Body of pancreas (tissue), 4 donors: Measurements from ENCODE around the gene SEC14L1. TPM values are rescaled to one million over a fixed set of nuclear protein-coding genes. Genes with fewer than 3 reads are reported as not detected.

Experiments used
- ATAC-seq: fragments of 150-250 bp; one replicate; pipeline ENCODE4 v1.9.1; 2016
- DNase-seq, 4 donors: peaks; one replicate each; pipeline ENCODE4 v3.0.0-alpha.2; 2019
- H3K27ac ChIP-seq, 4 donors: fragments of 200-600 bp; sonication (generic); 1 replicate in 3 of 4; 2 replicates in 1 of 4; pipeline versions ENCODE4 v1.5.1 to v1.6.1; 2016 to 2019; ENCODE audit warnings: mild to moderate bottlenecking in 1 of 4, mixed read lengths in 1 of 4, moderate library complexity in 1 of 4
- H3K27me3 ChIP-seq, 2 donors: fragments of 200-600 bp; sonication (generic); one replicate each; pipeline ENCODE4 v1.6.0; 2016; ENCODE audit warnings: mild to moderate bottlenecking in 1 of 2
- H3K36me3 ChIP-seq, 2 donors: fragments of 200-600 bp; sonication (generic); replicated peaks in 1 of 2; 2 replicates each; pipeline ENCODE4 v1.5.1; 2016; ENCODE audit warnings: low read depth in 2 of 2; ENCODE audit not compliant: insufficient read depth in 1 of 2
- H3K4me1 ChIP-seq: fragments of 200-600 bp; sonication (generic); one replicate; pipeline ENCODE4 v1.6.0; 2016
- H3K4me3 ChIP-seq, 2 donors: fragments of 200-600 bp; sonication (generic); 1 replicate in 1 of 2; 2 replicates in 1 of 2; pipeline ENCODE4 v1.5.1; 2016 to 2019
- H3K9me3 ChIP-seq, 3 donors: fragments of 200-600 bp; sonication (generic); 1 replicate in 2 of 3; 2 replicates in 1 of 3; pipeline ENCODE4 v1.5.1; 2016
- POLR2A ChIP-seq, 3 donors: fragments of 450-650 bp; IDR thresholded peaks; one replicate each; pipeline ENCODE4 v1.6.1; 2016; ENCODE audit warnings: antibody characterized with exemption in 3 of 3, mild to moderate bottlenecking in 2 of 3
- WGBS, 2 donors: methylation state at CpG; one replicate each; pipeline ENCODE4 v1.1.5; 2017; 5-methylcytosine and 5-hydroxymethylcytosine counted together
- intact Hi-C: fragments of 100-400 bp; cut with DNase I; formaldehyde crosslinking; loops from one replicate; pipeline ENCODE4 v1.15.1; 2023
- total RNA-seq, 2 donors: library from RNA; depleted of rRNA; stranded (reverse); fragments of >200 nt; gene quantifications; one replicate each; pipeline ENCODE4 v1.1.0, GENCODE V29; 2016
- TF ChIP-seq, protein P1 (sequence below), 7 experiments: fragments of 450-650 bp in 4 of 7; fragments of 200-600 bp in 3 of 7; sonication (generic) in 3 of 7; IDR thresholded peaks; one replicate each; pipeline ENCODE4 v1.5.1; 2016 to 2019; ENCODE audit warnings: antibody characterized with exemption in 7 of 7

SEC14L1 gene
- total RNA-seq, 2 donors from 2014 or later: 22.1 to 36.8 TPM

DNA sequence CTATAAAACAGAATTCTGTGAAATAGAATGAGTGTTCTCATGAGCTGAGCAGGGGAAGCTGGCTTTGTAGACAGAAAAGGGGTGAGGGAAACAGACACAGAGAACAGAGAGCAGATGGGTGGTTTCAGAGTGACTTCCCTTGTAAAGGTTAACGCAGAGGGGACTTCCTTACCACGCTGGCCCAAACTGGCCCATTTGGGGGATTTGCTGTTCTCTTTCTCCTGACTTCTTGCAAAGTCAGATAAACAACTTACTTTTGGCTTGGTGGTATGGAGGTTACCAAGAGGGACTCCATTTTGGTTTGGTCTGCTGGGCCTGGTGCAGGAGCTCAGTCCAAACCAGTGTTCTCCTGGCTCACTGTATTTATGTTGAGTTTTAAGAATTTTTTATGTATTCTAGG, 48.4 kb downstream of the SEC14L1 start:
- no peak for ATAC-seq

DNA sequence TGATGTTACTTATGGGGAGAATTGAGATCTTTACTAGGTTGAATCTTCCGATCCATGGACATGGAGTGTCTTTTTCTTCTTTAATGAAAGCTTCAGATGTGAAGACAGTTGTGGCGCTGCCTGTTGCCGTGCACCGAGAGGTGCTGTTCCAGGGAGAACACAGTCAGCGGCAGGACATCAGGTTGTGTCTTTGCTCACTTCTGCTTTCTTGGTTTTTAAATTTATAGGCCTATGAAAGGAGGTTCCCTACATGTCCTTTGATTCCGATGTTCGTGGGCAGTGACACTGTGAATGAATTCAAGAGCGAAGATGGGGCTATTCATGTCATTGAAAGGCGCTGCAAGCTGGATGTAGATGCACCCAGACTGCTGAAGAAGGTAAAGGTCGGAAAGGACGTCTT, 49.8 kb downstream of the SEC14L1 start:
- no peaks in the 10 kb centered on the region for H3K27me3 ChIP-seq
- H3K9me3 ChIP-seq: no peaks in the 10 kb centered on the region
- intact Hi-C loops: no loop called here
- DNase-seq: no peak
- no peak overlapping the region for H3K4me3 ChIP-seq
- no peak for TF ChIP-seq POLR2A (IDR thresholded peaks at IDR 0.05)
- TF ChIP-seq, protein P1, sequence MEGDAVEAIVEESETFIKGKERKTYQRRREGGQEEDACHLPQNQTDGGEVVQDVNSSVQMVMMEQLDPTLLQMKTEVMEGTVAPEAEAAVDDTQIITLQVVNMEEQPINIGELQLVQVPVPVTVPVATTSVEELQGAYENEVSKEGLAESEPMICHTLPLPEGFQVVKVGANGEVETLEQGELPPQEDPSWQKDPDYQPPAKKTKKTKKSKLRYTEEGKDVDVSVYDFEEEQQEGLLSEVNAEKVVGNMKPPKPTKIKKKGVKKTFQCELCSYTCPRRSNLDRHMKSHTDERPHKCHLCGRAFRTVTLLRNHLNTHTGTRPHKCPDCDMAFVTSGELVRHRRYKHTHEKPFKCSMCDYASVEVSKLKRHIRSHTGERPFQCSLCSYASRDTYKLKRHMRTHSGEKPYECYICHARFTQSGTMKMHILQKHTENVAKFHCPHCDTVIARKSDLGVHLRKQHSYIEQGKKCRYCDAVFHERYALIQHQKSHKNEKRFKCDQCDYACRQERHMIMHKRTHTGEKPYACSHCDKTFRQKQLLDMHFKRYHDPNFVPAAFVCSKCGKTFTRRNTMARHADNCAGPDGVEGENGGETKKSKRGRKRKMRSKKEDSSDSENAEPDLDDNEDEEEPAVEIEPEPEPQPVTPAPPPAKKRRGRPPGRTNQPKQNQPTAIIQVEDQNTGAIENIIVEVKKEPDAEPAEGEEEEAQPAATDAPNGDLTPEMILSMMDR (IDR thresholded peaks at IDR 0.05): no peak
- peaks cover 11% of the 10 kb centered on the region for H3K4me1 ChIP-seq
- no peak overlapping the region for H3K27ac ChIP-seq
- 82 to 96% methylated on average over 11 of the region's 11 CpGs for WGBS, 2 donors
- peaks cover 0 to 11% of the 10 kb centered on the region in 2 donors for H3K36me3 ChIP-seq
- no peak for ATAC-seq

More for the DNA sequence above, 48.4 kb downstream of the SEC14L1 start:
- Histone ChIP-seq H3K27ac (no peak overlapping the region), H3K27me3 (no peaks in the 10 kb centered on the region), H3K36me3 (peaks cover 0 to 4% of the 10 kb centered on the region in 2 donors), H3K4me3 (no peak overlapping the region), H3K9me3 (no peaks in the 10 kb centered on the region), H3K4me1 (peaks cover 23% of the 10 kb centered on the region)
- WGBS, 2 donors: 85 to 92% methylated on average over 2 of the region's 2 CpGs
- no peak for DNase-seq
- intact Hi-C loops: no loop called here
- TF ChIP-seq, protein P1 (IDR thresholded peaks at IDR 0.05): no peak
- TF ChIP-seq POLR2A (IDR thresholded peaks at IDR 0.05): no peak

- no peak for DNase-seq
- Histone ChIP-seq H3K4me1 (peaks cover 5% of the 10 kb centered on the region), H3K36me3 (peaks cover 0 to 17% of the 10 kb centered on the region in 2 donors), H3K4me3 (no peak overlapping the region), H3K27ac (no peak overlapping the region), H3K9me3 (no peaks in the 10 kb centered on the region), H3K27me3 (no peaks in the 10 kb centered on the region)
- 85 to 90% methylated on average over 11 of the region's 11 CpGs for WGBS, 2 donors
- ATAC-seq: no peak
- intact Hi-C loops: no loop called here
- TF ChIP-seq POLR2A (IDR thresholded peaks at IDR 0.05): no peak
- TF ChIP-seq, protein P1 (IDR thresholded peaks at IDR 0.05): no peak
These were observed 50.5 kb downstream of the SEC14L1 start for GRCh38 chr17:77191244-77191643.

GRCh38 chr17:77193653-77194052, 52.9 kb downstream of the SEC14L1 start:
- TF ChIP-seq, protein P1 (IDR thresholded peaks at IDR 0.05): no peak
- TF ChIP-seq POLR2A (IDR thresholded peaks at IDR 0.05): no peak
- no peaks in the 10 kb centered on the region for H3K4me1 ChIP-seq
- ATAC-seq (no peak), DNase-seq (no peak)
- WGBS, 2 donors: 71 to 81% methylated on average over 3 of the region's 3 CpGs
- no peaks in the 10 kb centered on the region for H3K27me3 ChIP-seq
- no peaks in the 10 kb centered on the region for H3K9me3 ChIP-seq
- H3K27ac ChIP-seq: no peak overlapping the region
- H3K4me3 ChIP-seq: no peak overlapping the region
- intact Hi-C loops: no loop called here
- H3K36me3 ChIP-seq: peaks cover 0 to 21% of the 10 kb centered on the region in 2 donors

- 86 to 91% methylated on average over 7 of the region's 7 CpGs for WGBS, 2 donors
- DNase-seq (no peak), ATAC-seq (no peak)
- Histone ChIP-seq H3K36me3 (peaks cover 0 to 23% of the 10 kb centered on the region in 2 donors), H3K27me3 (no peaks in the 10 kb centered on the region), H3K4me3 (no peak overlapping the region), H3K27ac (no peak overlapping the region), H3K4me1 (no peaks in the 10 kb centered on the region), H3K9me3 (no peaks in the 10 kb centered on the region)
- intact Hi-C loops: no loop called here
- TF ChIP-seq, protein P1 (IDR thresholded peaks at IDR 0.05): no peak
- TF ChIP-seq POLR2A (IDR thresholded peaks at IDR 0.05): no peak
These were observed 53.4 kb downstream of the SEC14L1 start for GRCh38 chr17:77194179-77194578.
